Stimulated activated CD8-positive, alpha-beta memory T cell treated with anti-CD3 and anti-CD28 coated beads, Interleukin-12 subunit alpha, Interleukin-12 subunit beta, amount 100 ng/mL, for 24 hours (primary cell): ENCODE results near the gene IFI27.
"Not testable (repeated sequence)": the region's sequence is repeated elsewhere in the genome, so short reads cannot be mapped to it uniquely, and the experiment has no call there.

Experiments used
- DNase-seq: peaks from one replicate; pipeline ENCODE4 v3.0.0-alpha.2; 2020; ENCODE audit errors: extremely low read depth

IFI27 gene

GRCh38 chr14:94156143-94156542 lies 45.6 kb downstream of the IFI27 start:
- not testable (repeated sequence) for DNase-seq

GRCh38 chr14:94157197-94157596 lies 46.7 kb downstream of the IFI27 start:
- DNase-seq, result no peak

DNA sequence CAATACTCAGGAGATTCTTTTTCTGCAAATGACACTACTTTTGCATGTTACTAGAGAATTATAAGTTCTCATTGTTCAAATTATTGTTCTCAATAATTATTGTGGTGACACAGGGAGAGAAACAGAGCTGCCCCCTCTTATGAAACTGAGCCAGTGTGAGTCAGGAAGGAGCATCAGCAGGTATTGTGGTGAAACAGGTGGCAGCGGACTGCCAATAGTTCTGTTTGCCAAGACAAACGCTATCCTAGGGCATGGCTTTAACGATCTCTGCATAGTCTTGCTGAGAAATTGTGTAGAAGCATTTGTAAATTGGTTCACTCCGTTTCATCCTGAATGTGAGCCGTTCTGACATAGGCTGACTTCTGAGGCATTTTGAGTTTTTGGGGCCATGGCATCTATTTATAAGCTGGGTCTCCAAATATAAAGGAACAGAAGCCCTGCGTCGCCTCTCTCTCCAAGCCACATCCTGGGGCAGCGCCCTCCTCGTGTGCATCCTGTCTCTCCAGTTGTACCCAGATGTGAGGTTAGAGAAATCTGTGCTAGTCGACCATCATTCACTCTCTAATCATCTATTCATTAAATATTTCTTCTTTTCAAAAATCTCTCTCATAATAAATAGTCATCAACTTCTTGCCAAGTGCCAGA lies 47.8 kb downstream of the IFI27 start:
- DNase-seq, result no peak

DNA sequence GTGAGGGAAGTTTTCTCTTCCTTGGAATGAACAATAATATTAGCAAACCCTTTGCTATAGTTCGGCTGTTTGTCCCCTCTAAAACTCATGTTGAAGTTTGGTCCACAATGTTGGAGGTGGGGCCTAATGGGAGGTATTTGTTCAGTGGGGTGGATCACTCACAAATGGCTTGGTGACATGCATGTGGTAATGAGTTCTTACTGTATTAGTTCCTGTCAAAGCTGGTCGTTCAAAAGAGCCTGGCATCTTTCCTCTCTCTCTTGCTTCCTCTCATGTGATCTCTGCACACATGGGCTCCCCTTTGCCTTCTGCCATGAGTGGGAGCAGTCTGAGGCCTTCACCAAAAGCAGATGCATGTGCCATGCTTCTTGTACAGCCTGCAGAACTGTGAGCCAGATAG lies 50.5 kb downstream of the IFI27 start:
- DNase-seq, result no peak

GRCh38 chr14:94161981-94162380 lies 51.4 kb downstream of the IFI27 start:
- DNase-seq, result no peak

DNA sequence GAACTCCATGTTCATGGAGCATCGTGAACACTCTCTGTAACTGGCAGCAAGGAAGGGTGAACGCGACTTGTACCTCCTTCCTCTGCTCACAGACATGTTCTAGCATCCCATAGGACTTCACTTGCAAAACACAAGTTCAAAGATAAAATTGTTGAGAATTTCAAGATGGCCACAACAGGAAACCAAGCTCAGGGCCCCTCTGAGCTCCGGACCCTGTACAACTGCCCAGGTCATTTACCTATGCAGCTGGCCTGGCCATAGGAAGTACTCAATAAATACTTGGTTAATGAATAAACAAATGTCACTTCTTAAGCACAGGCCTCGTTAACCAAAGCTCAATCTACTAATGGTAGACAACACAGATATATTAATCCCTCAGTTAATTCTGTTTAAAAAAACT lies 51.9 kb downstream of the IFI27 start:
- DNase-seq, result no peak

- no peak for DNase-seq
These were observed 53.3 kb downstream of the IFI27 start for GRCh38 chr14:94163796-94164195.

- no peak for DNase-seq
These were observed 54.3 kb downstream of the IFI27 start for GRCh38 chr14:94164685-94165431.

DNA sequence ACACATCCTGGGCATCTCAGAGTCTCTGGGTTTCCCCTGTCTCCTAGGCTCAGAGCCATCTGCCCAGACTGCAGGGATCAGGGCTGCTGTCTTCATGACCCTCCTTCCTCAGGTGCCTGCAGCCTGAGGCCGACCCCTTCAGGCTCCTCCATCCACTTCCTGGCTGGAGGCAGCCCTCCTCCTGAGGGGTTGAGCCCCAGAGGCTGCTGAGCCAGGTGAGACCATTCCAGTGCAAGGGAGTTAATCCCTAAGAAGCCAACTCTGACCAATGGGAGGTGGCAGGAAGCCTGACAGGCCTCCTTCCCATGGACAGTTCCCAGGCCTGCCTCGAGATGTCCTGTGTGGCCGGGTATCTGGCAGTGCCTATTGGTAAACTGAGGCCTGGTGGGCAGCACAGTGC lies 55.2 kb downstream of the IFI27 start:
- no peak for DNase-seq
